22Rv1 (cell line): ENCODE results near the gene TNS2.

Experiments used
- CTCF ChIP-seq: fragments of 450-650 bp; IDR thresholded peaks from 2 replicates; pipeline ENCODE4 v1.5.1; 2017; ENCODE audit warnings: mild to moderate bottlenecking
- ZFX ChIP-seq: fragments of 450-650 bp; IDR thresholded peaks from 2 replicates; pipeline ENCODE4 v1.6.1; 2017; ENCODE audit warnings: antibody characterized with exemption, borderline replicate concordance

- TF ChIP-seq CTCF (no peak), ZFX (no peak)
Measured at GRCh38 chr12:53051881-53052412, 2.1 kb downstream of the TNS2 start.
